Thyroid gland (tissue), 4 donors: Measurements from ENCODE around the gene KIAA0232. TPM values are rescaled to one million over a fixed set of nuclear protein-coding genes. Genes with fewer than 3 reads are reported as not detected.

Experiments
- DNase-seq, 2 donors: peaks; one replicate each; pipeline ENCODE4 v3.0.0-alpha.2; 2019
- H3K27ac ChIP-seq, 3 donors: fragments of 200-600 bp; sonication (generic); 1 replicate in 2 of 3; 2 replicates in 1 of 3; pipeline ENCODE4 v1.5.1; 2016 to 2019; ENCODE audit warnings: mild to moderate bottlenecking in 1 of 3, moderate library complexity in 1 of 3
- H3K27me3 ChIP-seq: fragments of 200-600 bp; sonication (generic); one replicate; pipeline ENCODE4 v1.5.1; 2019
- H3K36me3 ChIP-seq, 2 donors: fragments of 200-600 bp; sonication (generic); one replicate each; pipeline ENCODE4 v1.5.1; 2016 to 2019
- H3K4me1 ChIP-seq, 2 donors: fragments of 200-600 bp; sonication (generic); one replicate each; pipeline ENCODE4 v1.5.1; 2017 to 2019
- H3K4me3 ChIP-seq, 3 donors: fragments of 200-600 bp; sonication (generic); replicated peaks in 1 of 3; 1 replicate in 2 of 3; 2 replicates in 1 of 3; pipeline ENCODE4 v1.5.1; 2016; ENCODE audit warnings: mild to moderate bottlenecking in 1 of 3
- H3K9me3 ChIP-seq: fragments of 200-600 bp; sonication (generic); one replicate; pipeline ENCODE4 v1.5.1; 2017
- POLR2A ChIP-seq, 2 donors: fragments of 450-650 bp; IDR thresholded peaks; one replicate each; pipeline ENCODE4 v1.6.1; 2017; ENCODE audit warnings: antibody characterized with exemption in 2 of 2, mild to moderate bottlenecking in 2 of 2, moderate library complexity in 1 of 2
- WGBS, 2 donors: methylation state at CpG; one replicate each; pipeline ENCODE4 v1.1.5; 2017; 5-methylcytosine and 5-hydroxymethylcytosine counted together
- intact Hi-C: fragments of 100-400 bp; cut with DNase I; formaldehyde crosslinking; loops from one replicate; pipeline ENCODE4 v1.15.1; 2023
- total RNA-seq, 4 donors: library from RNA; depleted of rRNA; stranded (reverse); fragments of >200 nt; gene quantifications; one replicate each; pipeline ENCODE4 v1.2.3, GENCODE V29; 2016
- TF ChIP-seq, protein P1 (sequence below), 6 experiments: fragments of 200-600 bp in 3 of 6; fragments of 450-650 bp in 3 of 6; sonication (generic) in 3 of 6; IDR thresholded peaks; one replicate each; pipeline ENCODE4 v1.5.1; 2016 to 2019; ENCODE audit warnings: antibody characterized with exemption in 6 of 6, mild to moderate bottlenecking in 2 of 6, inconsistent platforms in 1 of 6, moderate library complexity in 1 of 6

The KIAA0232 gene
- total RNA-seq, 4 donors from 2014 or later = 37.1 to 73.2 (median 50.6) TPM

DNA sequence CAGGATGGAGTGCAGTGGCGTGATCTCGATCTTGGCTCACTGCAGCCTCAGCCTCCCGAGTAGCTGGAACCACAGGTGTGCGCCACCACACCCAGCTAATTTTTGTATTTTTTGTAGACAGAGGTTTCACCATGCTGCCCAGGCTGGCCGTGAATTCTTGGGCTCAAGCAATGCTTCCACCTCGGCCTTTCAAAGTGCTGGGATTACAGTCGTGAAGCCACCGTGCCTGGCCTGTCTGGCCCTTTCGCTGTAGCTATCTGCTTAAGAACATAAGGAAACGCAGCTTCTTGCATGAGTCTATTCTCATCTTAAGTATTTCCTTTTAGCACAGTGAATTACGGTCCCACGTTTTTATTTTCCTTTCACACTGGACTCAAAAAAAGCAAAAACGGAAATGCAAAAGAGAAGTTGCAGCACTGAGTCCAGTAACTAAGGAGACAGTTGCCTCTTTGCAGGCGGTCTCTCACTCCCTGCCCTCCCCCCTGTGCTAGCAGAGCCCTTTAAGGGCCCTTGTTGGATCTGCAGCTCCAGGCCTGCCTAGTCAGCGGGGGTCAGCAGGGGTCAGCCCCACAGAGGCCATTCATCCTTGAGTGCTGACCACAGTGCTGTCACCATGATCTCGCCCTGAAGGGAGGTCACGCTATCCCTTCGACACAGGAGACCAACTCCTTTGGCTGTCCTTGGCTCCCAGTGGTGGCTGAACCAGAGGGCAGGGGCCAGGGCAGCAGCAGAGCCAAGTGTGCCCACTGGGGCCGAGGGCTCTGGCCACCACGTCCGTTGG lies 105.3 kb downstream of the KIAA0232 start:
- WGBS, 2 donors = 61 to 67% methylated on average over 19 to 21 of the region's 21 CpGs
- no peak for DNase-seq
- H3K27ac ChIP-seq = no peak overlapping the region
- peaks cover 8 to 13% of the 10 kb centered on the region in 2 donors for H3K4me1 ChIP-seq
- intact Hi-C loops = no loop called here
- no peak overlapping the region for H3K4me3 ChIP-seq
- no peaks in the 10 kb centered on the region for H3K27me3 ChIP-seq
- H3K9me3 ChIP-seq = no peaks in the 10 kb centered on the region
- peaks cover 5 to 6% of the 10 kb centered on the region in 2 donors for H3K36me3 ChIP-seq
- TF ChIP-seq POLR2A (IDR thresholded peaks at IDR 0.05) = no peak
- TF ChIP-seq, protein P1, sequence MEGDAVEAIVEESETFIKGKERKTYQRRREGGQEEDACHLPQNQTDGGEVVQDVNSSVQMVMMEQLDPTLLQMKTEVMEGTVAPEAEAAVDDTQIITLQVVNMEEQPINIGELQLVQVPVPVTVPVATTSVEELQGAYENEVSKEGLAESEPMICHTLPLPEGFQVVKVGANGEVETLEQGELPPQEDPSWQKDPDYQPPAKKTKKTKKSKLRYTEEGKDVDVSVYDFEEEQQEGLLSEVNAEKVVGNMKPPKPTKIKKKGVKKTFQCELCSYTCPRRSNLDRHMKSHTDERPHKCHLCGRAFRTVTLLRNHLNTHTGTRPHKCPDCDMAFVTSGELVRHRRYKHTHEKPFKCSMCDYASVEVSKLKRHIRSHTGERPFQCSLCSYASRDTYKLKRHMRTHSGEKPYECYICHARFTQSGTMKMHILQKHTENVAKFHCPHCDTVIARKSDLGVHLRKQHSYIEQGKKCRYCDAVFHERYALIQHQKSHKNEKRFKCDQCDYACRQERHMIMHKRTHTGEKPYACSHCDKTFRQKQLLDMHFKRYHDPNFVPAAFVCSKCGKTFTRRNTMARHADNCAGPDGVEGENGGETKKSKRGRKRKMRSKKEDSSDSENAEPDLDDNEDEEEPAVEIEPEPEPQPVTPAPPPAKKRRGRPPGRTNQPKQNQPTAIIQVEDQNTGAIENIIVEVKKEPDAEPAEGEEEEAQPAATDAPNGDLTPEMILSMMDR (IDR thresholded peaks at IDR 0.05) = no peak

DNA sequence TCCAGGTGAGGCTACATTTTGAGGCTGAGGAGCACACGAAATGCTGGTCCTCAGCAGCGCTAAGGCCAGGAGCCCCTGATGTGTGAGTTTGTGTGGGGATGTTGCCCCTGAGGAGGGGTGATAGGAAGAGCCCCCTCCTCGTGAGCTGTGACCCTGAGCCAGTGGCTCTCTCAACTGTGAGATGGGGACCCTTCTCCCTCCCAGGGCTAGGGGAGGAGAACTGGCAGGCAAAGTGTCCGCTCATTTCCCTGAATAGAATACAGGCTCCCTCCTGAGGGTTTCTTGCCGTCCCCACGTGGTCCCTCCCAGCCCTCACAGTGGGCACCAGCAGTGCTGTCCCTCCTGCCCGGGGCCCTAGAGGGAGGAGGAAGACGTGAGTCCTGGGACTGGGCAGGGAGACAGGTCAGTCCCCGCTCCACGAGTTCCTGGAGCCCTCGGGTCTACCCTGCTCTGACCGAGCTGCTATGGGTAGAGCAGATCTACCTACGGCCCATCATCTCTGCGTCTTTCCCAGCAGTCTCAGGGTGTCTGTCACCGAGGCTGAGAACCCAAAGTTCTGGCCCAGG lies 106.1 kb downstream of the KIAA0232 start:
- no peaks in the 10 kb centered on the region for H3K9me3 ChIP-seq
- 81 to 89% methylated on average over 8 to 11 of the region's 15 CpGs for WGBS, 2 donors

DNA sequence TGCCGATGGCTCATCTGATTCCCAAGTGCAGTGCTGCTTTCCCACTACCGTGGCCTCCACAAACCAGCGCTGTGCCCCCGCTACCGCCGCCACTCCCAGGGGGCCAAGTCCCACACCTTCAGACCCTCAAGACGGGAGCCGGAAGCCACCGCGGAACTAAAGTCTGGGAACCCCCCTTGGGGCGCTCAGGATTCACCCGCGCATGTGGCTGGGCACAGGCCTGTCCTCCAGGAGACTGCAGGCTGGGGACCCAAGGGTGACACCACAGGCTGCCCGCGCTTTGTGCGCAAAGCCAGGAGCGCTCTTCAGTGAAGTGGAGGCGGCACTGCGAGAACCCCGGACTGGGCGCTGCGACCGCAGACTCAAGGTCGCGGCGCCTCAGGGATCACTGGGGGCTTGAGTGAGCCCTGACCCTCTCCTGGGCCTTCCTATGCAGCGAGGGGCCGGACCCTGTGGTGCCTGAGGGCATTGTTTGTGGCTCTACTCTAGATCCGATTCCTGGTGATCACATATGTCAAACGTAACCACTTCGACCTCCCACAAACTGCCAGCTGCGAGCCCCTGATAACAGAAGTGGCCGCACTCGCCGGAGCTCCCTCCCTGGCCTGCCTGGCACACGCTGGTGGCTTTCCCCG lies 106.7 kb downstream of the KIAA0232 start:
- no peak for TF ChIP-seq POLR2A (IDR thresholded peaks at IDR 0.05)
- TF ChIP-seq, protein P1 (IDR thresholded peaks at IDR 0.05) = no peak
- Histone ChIP-seq H3K9me3 (no peaks in the 10 kb centered on the region), H3K27ac (no peak overlapping the region), H3K4me3 (no peak overlapping the region), H3K27me3 (no peaks in the 10 kb centered on the region), H3K4me1 (peaks cover 8 to 23% of the 10 kb centered on the region in 2 donors), H3K36me3 (no peaks in the 10 kb centered on the region)
- intact Hi-C loops = no loop called here
- WGBS, 2 donors = 93 to 98% methylated on average over 14 to 30 of the region's 37 CpGs
- DNase-seq = no peak

More for the DNA sequence above, 106.1 kb downstream of the KIAA0232 start:
- no peak for DNase-seq
- Histone ChIP-seq H3K27me3 (no peaks in the 10 kb centered on the region), H3K4me3 (no peak overlapping the region), H3K36me3 (peaks cover 0 to 1% of the 10 kb centered on the region in 2 donors), H3K4me1 (peaks cover 8 to 21% of the 10 kb centered on the region in 2 donors), H3K27ac (no peak overlapping the region)
- intact Hi-C loops = no loop called here
- TF ChIP-seq POLR2A (IDR thresholded peaks at IDR 0.05) = no peak
- TF ChIP-seq, protein P1 (IDR thresholded peaks at IDR 0.05) = no peak

DNA sequence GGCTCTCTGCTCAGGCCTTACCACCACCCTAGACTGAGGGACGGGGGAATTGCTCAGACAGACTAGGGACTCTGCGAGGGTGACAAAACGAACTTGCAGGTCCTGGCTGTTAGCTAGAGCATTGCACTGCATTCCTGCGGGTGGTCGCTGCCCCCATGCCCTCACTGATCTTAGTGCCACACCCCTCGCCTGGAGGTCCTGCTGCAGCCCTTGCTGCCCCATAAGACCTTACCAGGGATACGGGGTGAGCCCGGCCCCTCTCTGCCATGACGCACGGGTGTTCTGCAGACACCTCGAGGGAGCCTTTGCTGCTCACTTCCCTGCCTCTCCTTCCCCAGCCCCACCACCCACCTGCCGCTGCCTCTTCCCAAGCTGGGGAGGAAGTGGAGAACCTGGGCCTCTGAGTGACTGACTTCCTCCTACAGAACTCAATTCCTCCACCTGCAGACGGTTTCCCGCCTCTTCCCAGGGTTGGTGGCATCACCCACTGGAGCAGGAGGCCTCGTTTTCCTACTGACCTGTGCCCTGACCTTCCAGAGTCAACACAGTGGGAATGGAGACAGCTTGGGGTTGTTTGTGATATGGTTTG lies 107.3 kb downstream of the KIAA0232 start:
- no peaks in the 10 kb centered on the region for H3K36me3 ChIP-seq
- WGBS, 2 donors = 88 to 94% methylated on average over 15 of the region's 15 CpGs
- DNase-seq = no peak
- no peak overlapping the region for H3K27ac ChIP-seq
- no peaks in the 10 kb centered on the region for H3K9me3 ChIP-seq
- no peak for TF ChIP-seq POLR2A (IDR thresholded peaks at IDR 0.05)
- TF ChIP-seq, protein P1 (IDR thresholded peaks at IDR 0.05) = no peak
- no peaks in the 10 kb centered on the region for H3K27me3 ChIP-seq
- H3K4me1 ChIP-seq = peaks cover 8 to 23% of the 10 kb centered on the region in 2 donors
- no peak overlapping the region for H3K4me3 ChIP-seq
- intact Hi-C loops = no loop called here
